ENCODE results near the gene FRMD4A. TPM values are rescaled to one million over a fixed set of nuclear protein-coding genes. Genes with fewer than 3 reads are reported as not detected.

FRMD4A gene
- total and polyA plus RNA-seq, 10 of the 15 experiments (the other 5 are each of a cell fraction or from before 2014, with no cell fraction given): 17.8 to 75.2 (median 39.1) TPM

- no TSS peak for BruUV-seq (replicated peaks)
- in situ Hi-C loops (cut with MboI) (no loop called here), intact Hi-C loops (cut with micrococcal nuclease; ENCODE audit: unreplicated experiment) (no loop called here)
- Histone ChIP-seq H3K9ac (ENCODE audit: control insufficient read depth, insufficient read depth, low read length) (no peak overlapping the region), H3K4me3 (no peak overlapping the region), H3K4me2 (ENCODE audit: control insufficient read depth, insufficient read depth) (no peak overlapping the region), H3K4me1 (ENCODE audit: control insufficient read depth, insufficient read depth, low read length) (peaks cover 7% of the 10 kb centered on the region; the same call in 1 of the 2 replicates), H4K20me1 (ENCODE audit: control insufficient read depth, insufficient read depth) (no peaks in the 10 kb centered on the region), H2AFZ (ENCODE audit: control insufficient read depth, low read depth, low read length) (no peak overlapping the region), H3K9me3 (replicated peaks; ENCODE audit: control insufficient read depth, insufficient read depth, low read length) (no peaks in the 10 kb centered on the region; the same call in 2 of the 3 replicates), H3K27ac (ENCODE audit: control insufficient read depth, insufficient read depth) (no peak overlapping the region), H3K36me3 (ENCODE audit: control insufficient read depth in 2 of 2, insufficient read depth in 2 of 2, low read length in 1 of 2) (no peaks in the 10 kb centered on the region; a peak in 1 of 4 replicates), H3K27me3 (replicated peaks in 1 of 2; ENCODE audit: control insufficient read depth in 2 of 2, insufficient read depth in 2 of 2, low read length in 1 of 2) (no peaks in the 10 kb centered on the region), H3K79me2 (ENCODE audit: control insufficient read depth, insufficient read depth, low read length) (no peaks in the 10 kb centered on the region)
- WGBS (ENCODE audit: insufficient coverage, insufficient replicate concordance, low lambda C conversion rate, missing lambda C conversion rate): 68% methylated on average over 6 of the region's 6 CpGs
- SMC1A ChIA-PET (ENCODE audit: uncharacterized antibody, unreplicated experiment): interaction anchor here (0.6 to 1.5 kb wide), 5 partner anchors 8 to 190 kb away, joined by 3 to 6 read pairs (median 3); no protein-coding TSS in a partner anchor
- CTCF ChIA-PET: interaction anchor here (0.7 to 1.3 kb wide), 2 partner anchors 19 to 121 kb away, joined by 3 read pairs; no protein-coding TSS in a partner anchor
- TF ChIP-seq POLR2AphosphoS2 (IDR thresholded peaks at IDR 0.05; ENCODE audit: low read depth, low read length): no peak
- TF ChIP-seq PAX8 (IDR thresholded peaks at IDR 0.05): no peak
- TF ChIP-seq ZBTB4 (CRISPR knock-in tag; IDR thresholded peaks at IDR 0.05): no peak
- TF ChIP-seq ZBED1 (IDR thresholded peaks at IDR 0.05; ENCODE audit: borderline replicate concordance): no peak
- no peak for TF ChIP-seq SMAD5 (IDR thresholded peaks at IDR 0.05; ENCODE audit: low read depth)
- no peak for TF ChIP-seq IKZF1 (conservative IDR thresholded peaks at IDR 0.05)
- TF ChIP-seq NFXL1 (IDR thresholded peaks at IDR 0.05; ENCODE audit: borderline replicate concordance): no peak
- TF ChIP-seq ZNF207 (IDR thresholded peaks at IDR 0.05; ENCODE audit: borderline replicate concordance): no peak
- no peak for TF ChIP-seq KAT2A (conservative IDR thresholded peaks at IDR 0.05; ENCODE audit: control insufficient read depth, low read depth, low read length)
- no peak for TF ChIP-seq EZH2 (IDR thresholded peaks at IDR 0.05; ENCODE audit: borderline replicate concordance, control insufficient read depth, low read depth, low read length)
- no peak for TF ChIP-seq ASH2L (IDR thresholded peaks at IDR 0.05; ENCODE audit: borderline replicate concordance, low read depth)
- no peak for TF ChIP-seq NKRF (conservative IDR thresholded peaks at IDR 0.05)
- TF ChIP-seq HDGF (IDR thresholded peaks at IDR 0.05): no peak
- TF ChIP-seq JUND (IDR thresholded peaks at IDR 0.05; ENCODE audit: low read depth, low read length): no peak
- no peak for TF ChIP-seq BACH1 (IDR thresholded peaks at IDR 0.05; ENCODE audit: borderline replicate concordance)
- TF ChIP-seq STAT1 (conservative IDR thresholded peaks at IDR 0.05): no peak
- no peak for TF ChIP-seq USF1 (IDR thresholded peaks at IDR 0.05; ENCODE audit: borderline replicate concordance, extremely low read length, insufficient read depth, low read depth, low read length)
- FAIRE-seq (no peak), ATAC-seq (no peak), DNase-seq (ENCODE audit: low read depth, low spot score) (no peak)
- POLR2A ChIA-PET: interaction anchor here (0.5 to 1.1 kb wide), 3 partner anchors 16 to 123 kb away, joined by 3 to 6 read pairs (median 4); no protein-coding TSS in a partner anchor
- RAD21 ChIA-PET (ENCODE audit: unreplicated experiment): interaction anchor here (1.5 to 1.6 kb wide), 2 partner anchors 13 to 116 kb away, joined by 4 to 5 read pairs; no protein-coding TSS in a partner anchor
Observed at GRCh38 chr10:13902868-13903587, 427.7 kb downstream of the FRMD4A start.

Measured in GM12878 (cell line).